ENCODE results near the gene CELF1. TPM values are rescaled to one million over a fixed set of nuclear protein-coding genes. Genes with fewer than 3 reads are reported as not detected.

Gene CELF1
- total RNA-seq, 1 donor from 2014 or later = 88.6 TPM

DNA sequence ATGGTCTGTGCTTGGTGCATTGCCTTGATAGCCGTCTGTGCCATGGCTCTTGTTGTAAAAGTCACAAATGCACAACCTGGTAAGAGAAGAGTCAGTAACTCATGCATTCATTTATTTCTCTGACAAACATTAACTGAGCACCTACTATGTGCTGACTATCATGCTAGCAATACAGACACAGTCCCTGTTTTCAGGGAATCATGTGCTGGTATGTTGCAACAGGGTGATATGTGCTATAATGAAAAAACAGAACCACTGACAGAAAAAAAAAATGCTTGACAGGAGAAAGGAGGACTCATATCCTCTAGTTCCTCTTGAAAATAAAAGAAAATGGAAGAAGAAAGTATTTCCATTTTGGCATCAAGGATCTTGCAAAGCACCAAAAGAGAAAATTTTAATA, 69.5 kb downstream of the CELF1 start:
- Histone ChIP-seq H3K27me3 (ENCODE audit: low read depth) (no peaks in the 10 kb centered on the region), H3K9me3 (replicated peaks) (no peaks in the 10 kb centered on the region)
- intact Hi-C loops (cut with micrococcal nuclease) = no loop called here

DNA sequence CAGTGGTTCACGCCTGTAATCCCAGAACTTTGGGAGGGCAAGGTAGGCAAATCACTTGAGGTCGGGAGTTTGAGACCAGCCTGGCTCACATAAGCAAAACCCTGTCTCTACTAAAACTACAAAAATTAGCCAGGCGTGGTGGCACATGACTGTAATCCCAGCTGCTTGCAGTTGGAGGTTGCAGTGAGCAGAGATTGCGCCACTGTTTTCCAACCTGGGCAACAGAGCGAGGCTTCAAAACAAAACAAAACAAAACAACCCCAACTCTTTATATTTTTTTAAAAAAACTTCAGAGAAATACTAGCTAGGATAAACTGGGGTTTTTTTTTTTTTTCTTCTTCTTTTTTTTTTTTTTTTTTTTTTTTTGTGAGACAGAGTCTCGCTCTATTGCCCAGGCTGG, 72.2 kb downstream of the CELF1 start:
- no peaks in the 10 kb centered on the region for H3K9me3 ChIP-seq (replicated peaks)
- H3K4me1 ChIP-seq = peaks cover 32% of the 10 kb centered on the region
- TF ChIP-seq, protein P1, sequence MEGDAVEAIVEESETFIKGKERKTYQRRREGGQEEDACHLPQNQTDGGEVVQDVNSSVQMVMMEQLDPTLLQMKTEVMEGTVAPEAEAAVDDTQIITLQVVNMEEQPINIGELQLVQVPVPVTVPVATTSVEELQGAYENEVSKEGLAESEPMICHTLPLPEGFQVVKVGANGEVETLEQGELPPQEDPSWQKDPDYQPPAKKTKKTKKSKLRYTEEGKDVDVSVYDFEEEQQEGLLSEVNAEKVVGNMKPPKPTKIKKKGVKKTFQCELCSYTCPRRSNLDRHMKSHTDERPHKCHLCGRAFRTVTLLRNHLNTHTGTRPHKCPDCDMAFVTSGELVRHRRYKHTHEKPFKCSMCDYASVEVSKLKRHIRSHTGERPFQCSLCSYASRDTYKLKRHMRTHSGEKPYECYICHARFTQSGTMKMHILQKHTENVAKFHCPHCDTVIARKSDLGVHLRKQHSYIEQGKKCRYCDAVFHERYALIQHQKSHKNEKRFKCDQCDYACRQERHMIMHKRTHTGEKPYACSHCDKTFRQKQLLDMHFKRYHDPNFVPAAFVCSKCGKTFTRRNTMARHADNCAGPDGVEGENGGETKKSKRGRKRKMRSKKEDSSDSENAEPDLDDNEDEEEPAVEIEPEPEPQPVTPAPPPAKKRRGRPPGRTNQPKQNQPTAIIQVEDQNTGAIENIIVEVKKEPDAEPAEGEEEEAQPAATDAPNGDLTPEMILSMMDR (IDR thresholded peaks at IDR 0.05; ENCODE audit: borderline replicate concordance) = no peak
- no peak overlapping the region for H3K27ac ChIP-seq (replicated peaks)
- no peak for DNase-seq
- intact Hi-C loops (cut with micrococcal nuclease) = no loop called here
- no peak overlapping the region for H3K4me3 ChIP-seq
- H3K27me3 ChIP-seq (ENCODE audit: low read depth) = no peaks in the 10 kb centered on the region
- H3K36me3 ChIP-seq = peaks cover 98% of the 10 kb centered on the region

More for the DNA sequence above, 69.5 kb downstream of the CELF1 start:
- no peak overlapping the region for H3K27ac ChIP-seq (replicated peaks)
- peaks cover 21% of the 10 kb centered on the region for H3K4me1 ChIP-seq
- no peak for DNase-seq
- H3K4me3 ChIP-seq = no peak overlapping the region
- H3K36me3 ChIP-seq = peaks cover 82% of the 10 kb centered on the region
- TF ChIP-seq, protein P1 (IDR thresholded peaks at IDR 0.05; ENCODE audit: borderline replicate concordance) = no peak

DNA sequence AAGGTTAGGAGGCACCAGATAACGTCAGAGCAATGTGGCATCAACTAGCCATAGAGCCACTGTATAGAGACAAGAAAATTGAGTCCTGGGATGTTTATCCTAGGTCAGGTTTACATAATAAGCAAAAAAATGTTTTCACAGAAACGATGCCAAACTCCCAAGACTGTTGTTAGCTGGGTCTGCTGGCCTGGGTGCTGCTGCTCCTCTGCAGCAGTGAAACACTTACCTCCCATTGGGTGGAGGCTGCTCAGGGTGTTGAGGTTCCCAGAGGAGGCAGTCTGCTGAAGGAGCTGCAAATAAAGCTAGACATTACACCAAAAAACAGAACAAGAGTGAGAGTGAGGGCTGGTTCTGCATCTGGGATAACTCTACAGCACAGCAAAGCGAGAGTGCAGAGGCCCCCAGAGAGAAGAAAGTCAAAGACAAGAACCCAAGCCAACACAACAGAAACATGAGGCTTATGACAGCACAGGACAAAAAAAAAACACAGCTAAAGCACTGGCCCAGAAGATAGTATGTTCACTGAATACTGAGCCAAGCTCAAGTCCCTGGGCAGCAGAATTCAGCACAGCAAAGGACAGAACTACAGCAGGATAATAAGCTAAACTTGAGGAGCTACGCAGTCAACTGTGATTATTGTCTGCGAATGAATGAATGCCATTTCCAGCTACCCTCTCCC, 74.1 kb downstream of the CELF1 start:
- Histone ChIP-seq H3K4me3 (no peak overlapping the region), H3K4me1 (peaks cover 32% of the 10 kb centered on the region), H3K27me3 (ENCODE audit: low read depth) (no peaks in the 10 kb centered on the region), H3K27ac (replicated peaks) (peak overlapping the region; percentile 41), H3K36me3 (peaks cover 99% of the 10 kb centered on the region), H3K9me3 (replicated peaks) (no peaks in the 10 kb centered on the region)
- DNase-seq = no peak
- TF ChIP-seq, protein P1 (IDR thresholded peaks at IDR 0.05; ENCODE audit: borderline replicate concordance) = no peak
- intact Hi-C loops (cut with micrococcal nuclease) = no loop called here

DNA sequence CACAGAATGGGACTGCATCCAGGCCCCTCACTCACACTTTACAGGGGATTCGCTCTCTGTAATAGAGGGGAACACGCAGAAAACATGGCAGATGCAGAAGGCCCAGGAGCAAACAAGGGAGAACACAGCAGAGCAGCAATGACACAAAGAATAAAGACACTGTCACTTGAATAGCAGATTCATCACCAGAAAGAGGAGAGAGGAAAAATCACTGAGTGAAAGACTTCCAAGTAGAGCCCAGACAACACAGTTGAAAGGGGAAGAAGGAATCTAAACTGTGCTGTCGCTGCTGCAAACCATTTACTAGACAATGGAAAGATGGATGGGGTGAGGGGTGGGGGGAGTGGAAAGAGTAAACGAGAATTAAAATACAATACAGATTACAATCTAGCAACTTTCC, 75.2 kb downstream of the CELF1 start:
- Histone ChIP-seq H3K27me3 (ENCODE audit: low read depth) (no peaks in the 10 kb centered on the region), H3K36me3 (peaks cover 99% of the 10 kb centered on the region), H3K4me3 (no peak overlapping the region), H3K27ac (replicated peaks) (no peak overlapping the region), H3K9me3 (replicated peaks) (no peaks in the 10 kb centered on the region), H3K4me1 (peaks cover 32% of the 10 kb centered on the region)
- no peak for DNase-seq
- intact Hi-C loops (cut with micrococcal nuclease) = no loop called here
- TF ChIP-seq, protein P1 (IDR thresholded peaks at IDR 0.05; ENCODE audit: borderline replicate concordance) = no peak

DNA sequence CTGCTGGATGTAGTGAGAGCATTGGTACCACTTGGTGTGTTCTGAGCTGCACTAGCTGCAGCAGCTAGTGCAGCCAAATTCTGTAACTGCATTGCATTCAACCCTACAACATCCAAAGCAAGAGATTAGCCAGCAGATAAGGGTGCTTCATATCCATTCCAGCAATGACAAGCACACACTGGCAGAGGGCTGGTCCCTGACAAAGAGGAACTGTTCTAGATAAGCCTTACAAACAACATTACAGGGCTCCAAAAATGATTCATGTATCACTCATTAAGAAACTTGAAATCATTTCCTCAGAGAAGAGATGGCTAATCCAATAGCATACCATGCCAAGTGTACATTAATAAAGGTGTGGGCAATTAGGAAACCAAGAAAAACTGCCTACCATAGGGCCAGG, 75.6 kb downstream of the CELF1 start:
- Histone ChIP-seq H3K4me3 (no peak overlapping the region), H3K4me1 (peaks cover 32% of the 10 kb centered on the region), H3K27me3 (ENCODE audit: low read depth) (no peaks in the 10 kb centered on the region), H3K9me3 (replicated peaks) (no peaks in the 10 kb centered on the region), H3K36me3 (peaks cover 99% of the 10 kb centered on the region), H3K27ac (replicated peaks) (no peak overlapping the region)
- intact Hi-C loops (cut with micrococcal nuclease) = no loop called here
- DNase-seq = no peak
- TF ChIP-seq, protein P1 (IDR thresholded peaks at IDR 0.05; ENCODE audit: borderline replicate concordance) = no peak
